HG02571 (cell line): Measurements from ENCODE around the gene KBTBD8.

Experiments used
- ATAC-seq: cut with Tn5 transposase; IDR thresholded peaks from one replicate; pipeline ENCODE4 v1.9.1; 2021; ENCODE audit warnings: mild to moderate bottlenecking, moderate library complexity; ENCODE audit not compliant: unreplicated experiment

The KBTBD8 gene

GRCh38 chr3:66997560-66998112 lies 471 bp upstream of the KBTBD8 start:
- ATAC-seq: no peak

- ATAC-seq: no peak
These were observed 763 bp downstream of the KBTBD8 start for GRCh38 chr3:66998904-66999235.

- peak; percentile 39 for ATAC-seq
These were observed 1.9 kb downstream of the KBTBD8 start for GRCh38 chr3:67000009-67000408.

- no peak for ATAC-seq
These were observed 3.2 kb downstream of the KBTBD8 start for GRCh38 chr3:67001086-67001861.

- no peak for ATAC-seq
These were observed 7.9 kb downstream of the KBTBD8 start for GRCh38 chr3:67005974-67006373.

- no peak for ATAC-seq
These were observed 8.4 kb downstream of the KBTBD8 start for GRCh38 chr3:67006460-67006859.

GRCh38 chr3:67008388-67008787 lies 10.3 kb downstream of the KBTBD8 start:
- ATAC-seq: no peak

GRCh38 chr3:67009716-67010115 lies 11.6 kb downstream of the KBTBD8 start:
- ATAC-seq: no peak

GRCh38 chr3:67011414-67012131 lies 13.5 kb downstream of the KBTBD8 start:
- ATAC-seq: no peak

- no peak for ATAC-seq
These were observed 14.5 kb downstream of the KBTBD8 start for GRCh38 chr3:67012564-67012963.

GRCh38 chr3:67015702-67016484 lies 17.8 kb downstream of the KBTBD8 start:
- ATAC-seq: no peak

GRCh38 chr3:67016522-67017080 lies 18.5 kb downstream of the KBTBD8 start:
- no peak for ATAC-seq

- ATAC-seq: no peak
These were observed 19.1 kb downstream of the KBTBD8 start for GRCh38 chr3:67017211-67017610.

GRCh38 chr3:67018105-67018788 lies 20.1 kb downstream of the KBTBD8 start:
- ATAC-seq: no peak

- peak; percentile 49 for ATAC-seq
These were observed 20.9 kb downstream of the KBTBD8 start for GRCh38 chr3:67018789-67019526.

- ATAC-seq: no peak
These were observed 30.1 kb downstream of the KBTBD8 start for GRCh38 chr3:67028001-67028784.

- peak; percentile 68 for ATAC-seq
These were observed 33.0 kb downstream of the KBTBD8 start for GRCh38 chr3:67030785-67031740.

GRCh38 chr3:67031986-67032385 lies 33.9 kb downstream of the KBTBD8 start:
- ATAC-seq: no peak
